CD14-positive monocyte (primary cell): ENCODE data around the gene UQCRFS1. TPM values are rescaled to one million over a fixed set of nuclear protein-coding genes. Genes with fewer than 3 reads are reported as not detected.

Experiments used
- DNase-seq, 3 donors: peaks; one replicate each; pipeline ENCODE4 v3.0.0-alpha.2; 2011 to 2022
- H2AFZ ChIP-seq: 2 replicates; pipeline ENCODE4 v1.6.0; 2012; ENCODE audit warnings: mild to moderate bottlenecking, low read depth, low read length, inconsistent platforms; ENCODE audit not compliant: insufficient read depth, poor library complexity, severe bottlenecking
- H3K27ac ChIP-seq, 2 donors: 1 replicate in 1 of 2; 2 replicates in 1 of 2; pipeline ENCODE4 v1.5.1; 2012 to 2013; ENCODE audit warnings: low read length in 2 of 2, control low read depth in 1 of 2, inconsistent platforms in 1 of 2, low read depth in 1 of 2, mild to moderate bottlenecking in 1 of 2
- H3K27me3 ChIP-seq, 2 donors: one replicate each; pipeline versions ENCODE4 v1.6.0 to v1.6.1; 2011 to 2013; ENCODE audit warnings: low read length in 2 of 2; ENCODE audit not compliant: control insufficient read depth in 2 of 2, insufficient read depth in 2 of 2
- H3K36me3 ChIP-seq, 2 donors: replicated peaks in 1 of 2; 1 replicate in 1 of 2; 2 replicates in 1 of 2; pipeline versions ENCODE4 v1.5.1 to v1.6.1; 2012 to 2013; ENCODE audit warnings: low read length in 2 of 2, control low read depth in 1 of 2, inconsistent platforms in 1 of 2, mild to moderate bottlenecking in 1 of 2; ENCODE audit not compliant: insufficient read depth in 2 of 2, control insufficient read depth in 1 of 2
- H3K4me1 ChIP-seq, 2 donors: 1 replicate in 1 of 2; 2 replicates in 1 of 2; pipeline versions ENCODE4 v1.5.1 to v1.6.1; 2012 to 2013; ENCODE audit warnings: low read length in 2 of 2, control low read depth in 1 of 2, inconsistent platforms in 1 of 2, mild to moderate bottlenecking in 1 of 2, moderate library complexity in 1 of 2; ENCODE audit not compliant: insufficient read depth in 2 of 2, control insufficient read depth in 1 of 2
- H3K4me2 ChIP-seq: replicated peaks from 2 replicates; pipeline ENCODE3; 2012; ENCODE audit warnings: low read length, moderate library complexity, mild to moderate bottlenecking; ENCODE audit not compliant: poor library complexity, severe bottlenecking; ENCODE audit errors: extremely low read depth
- H3K4me3 ChIP-seq, 3 experiments: fragments of 200-600 bp in 1 of 3; sonication (generic) in 1 of 3; replicated peaks in 1 of 3; 1 replicate in 2 of 3; 2 replicates in 1 of 3; pipeline ENCODE4 v1.5.1; 2011 to 2013; ENCODE audit warnings: low read length in 3 of 3, mild to moderate bottlenecking in 3 of 3, control low read depth in 2 of 3, low read depth in 2 of 3, inconsistent platforms in 1 of 3, moderate library complexity in 1 of 3
- H3K79me2 ChIP-seq: 2 replicates; pipeline ENCODE4 v1.6.0; 2012; ENCODE audit warnings: mild to moderate bottlenecking, control low read depth, inconsistent platforms, low read length, moderate library complexity; ENCODE audit not compliant: insufficient read depth
- H3K9ac ChIP-seq: 2 replicates; pipeline ENCODE4 v1.6.0; 2017; ENCODE audit warnings: low read length, mild to moderate bottlenecking; ENCODE audit not compliant: insufficient read depth, poor library complexity, severe bottlenecking
- H3K9me3 ChIP-seq, 2 donors: replicated peaks in 1 of 2; 1 replicate in 1 of 2; 2 replicates in 1 of 2; pipeline versions ENCODE4 v1.5.1 to v1.6.1; 2012 to 2013; ENCODE audit warnings: low read length in 2 of 2, control low read depth in 1 of 2; ENCODE audit not compliant: control insufficient read depth in 1 of 2, insufficient read depth in 1 of 2
- H4K20me1 ChIP-seq: 2 replicates; pipeline ENCODE4 v1.6.0; 2012; ENCODE audit warnings: mild to moderate bottlenecking, low read length, control low read depth, moderate library complexity; ENCODE audit not compliant: insufficient read depth
- H3K27ac Mint-ChIP-seq, 7 donors: one replicate each; pipeline ENCODE4 v1.8.0; 2020; ENCODE audit warnings: mild to moderate bottlenecking in 7 of 7, mixed read lengths in 7 of 7, moderate library complexity in 6 of 7, inconsistent platforms in 2 of 7
- H3K27me3 Mint-ChIP-seq, 3 donors: one replicate each; pipeline ENCODE4 v1.8.0; 2021 to 2022; ENCODE audit warnings: low read depth in 3 of 3, mild to moderate bottlenecking in 3 of 3, mixed read lengths in 3 of 3, moderate library complexity in 3 of 3, inconsistent platforms in 1 of 3
- H3K36me3 Mint-ChIP-seq, 2 donors: one replicate each; pipeline ENCODE4 v1.8.0; 2020; ENCODE audit warnings: mixed read lengths in 2 of 2, inconsistent platforms in 1 of 2, mild to moderate bottlenecking in 1 of 2
- H3K4me1 Mint-ChIP-seq: one replicate; pipeline ENCODE4 v1.8.0; 2020; ENCODE audit warnings: mild to moderate bottlenecking, mixed read lengths
- H3K4me3 Mint-ChIP-seq, 2 donors: one replicate each; pipeline ENCODE4 v1.8.0; 2020; ENCODE audit warnings: mild to moderate bottlenecking in 2 of 2, mixed read lengths in 2 of 2, moderate library complexity in 1 of 2
- H3K9me3 Mint-ChIP-seq, 7 donors: one replicate each; pipeline ENCODE4 v1.8.0; 2020 to 2022; ENCODE audit warnings: mixed read lengths in 7 of 7, mild to moderate bottlenecking in 6 of 7, moderate library complexity in 6 of 7, inconsistent platforms in 2 of 7
- CTCF ChIP-seq: fragments of 200-600 bp; IDR thresholded peaks from one replicate; pipeline ENCODE4 v1.8.0; 2022; ENCODE audit warnings: antibody characterized with exemption, mild to moderate bottlenecking
- WGBS: methylation state at CpG from one replicate; pipeline ENCODE4 v1.1.5; 2013; ENCODE audit warnings: missing lambda C conversion rate; ENCODE audit not compliant: insufficient coverage; 5-methylcytosine and 5-hydroxymethylcytosine counted together
- intact Hi-C, 2 donors: fragments of 100-400 bp; cut with micrococcal nuclease; formaldehyde crosslinking; loops; one replicate each; pipeline versions ENCODE4 v1.15.0 to v1.15.1; 2023
- polyA plus RNA-seq, 3 donors: library from polyadenylated mRNA; depleted of rRNA in 1 of 3; unstranded in 2 of 3; stranded (reverse) in 1 of 3; fragments of 300-500 nt in 2 of 3; fragments of >200 nt in 1 of 3; fragmentation: Illumina TruSeq in 2 of 3; gene quantifications; 1 replicate in 2 of 3; 2 replicates in 1 of 3; pipeline ENCODE4 v1.2.3, GENCODE V29; 2012 to 2021
- small RNA-seq: library from RNA; depleted of rRNA; stranded (forward); fragments of <200 nt; gene quantifications from one replicate; pipeline ENCODE3, GENCODE V24; 2012; ENCODE audit warnings: low read depth; ENCODE audit not compliant: insufficient read length

The UQCRFS1 gene
- polyA plus RNA-seq, 3 donors, result 26.2 to 108 (median 108) TPM

GRCh38 chr19:29155683-29156082, 57.3 kb downstream of the UQCRFS1 start:
- Histone ChIP-seq H4K20me1 (no peaks in the 10 kb centered on the region), H3K9me3 (peaks cover 21 to 53% of the 10 kb centered on the region in 2 donors), H3K4me1 (no peaks in the 10 kb centered on the region), H3K27me3 (no peaks in the 10 kb centered on the region), H2AFZ (no peak overlapping the region), H3K79me2 (no peaks in the 10 kb centered on the region), H3K4me3 (no peak overlapping the region), H3K27ac (no peak overlapping the region), H3K9ac (no peak overlapping the region), H3K36me3 (no peaks in the 10 kb centered on the region), H3K4me2 (no peak overlapping the region)
- WGBS, result 100% methylated on average over 1 of the region's 2 CpGs
- Mint-ChIP-seq H3K9me3 (peaks cover 17 to 43% (median 23%) of the 10 kb centered on the region in 7 donors), H3K4me1 (no peaks in the 10 kb centered on the region), H3K4me3 (no peak overlapping the region), H3K27me3 (peaks cover 0 to 3% (median 1%) of the 10 kb centered on the region in 3 donors), H3K36me3 (no peaks in the 10 kb centered on the region), H3K27ac (no peak overlapping the region)
- no peak for TF ChIP-seq CTCF
- intact Hi-C loops, result no loop called here
- no peak for DNase-seq

Small RNA genes lying within 50 kb of the gene (small RNA-seq; reads per million reads assigned to genes)
- gene RN7SL340P, result not detected
